Measurements from ENCODE around the gene LRMDA. TPM values are rescaled to one million over a fixed set of nuclear protein-coding genes. Genes with fewer than 3 reads are reported as not detected.

The LRMDA gene
- total RNA-seq, 4 donors from 2014 or later: 0.76 to 6.4 (median 1.3) TPM

- H3K4me3 ChIP-seq (ENCODE audit: low read depth, poor library complexity, severe bottlenecking): no peak overlapping the region
- WGBS, 2 donors: 95 to 96% methylated on average over 9 of the region's 9 CpGs
- intact Hi-C loops (cut with DNase I; ENCODE audit: low total_unique reads): no loop called here
- TF ChIP-seq CTCF (IDR thresholded peaks at IDR 0.05) (no peak), POLR2A (IDR thresholded peaks at IDR 0.05) (no peak)
- DNase-seq (ENCODE audit: low spot score in 2 of 2): no peak
Observed at GRCh38 chr10:75738924-75739323, 307.5 kb downstream of the LRMDA start.

GRCh38 chr10:75739414-75740143, 308.2 kb downstream of the LRMDA start:
- TF ChIP-seq CTCF (IDR thresholded peaks at IDR 0.05) (no peak), POLR2A (IDR thresholded peaks at IDR 0.05) (no peak)
- H3K4me3 ChIP-seq (ENCODE audit: low read depth, poor library complexity, severe bottlenecking): no peak overlapping the region
- WGBS, 2 donors: 84 to 85% methylated on average over 8 of the region's 8 CpGs
- DNase-seq (ENCODE audit: low spot score in 2 of 2): no peak
- intact Hi-C loops (cut with DNase I; ENCODE audit: low total_unique reads): no loop called here

- 85 to 90% methylated on average over 1 of the region's 1 CpG for WGBS, 2 donors
- no peak for TF ChIP-seq POLR2A (IDR thresholded peaks at IDR 0.05)
- TF ChIP-seq CTCF (IDR thresholded peaks at IDR 0.05): no peak
- intact Hi-C loops (cut with DNase I; ENCODE audit: low total_unique reads): no loop called here
- DNase-seq (ENCODE audit: low spot score in 2 of 2): no peak
- H3K4me3 ChIP-seq (ENCODE audit: low read depth, poor library complexity, severe bottlenecking): no peak overlapping the region
Observed at GRCh38 chr10:75740541-75740940, 309.1 kb downstream of the LRMDA start.

GRCh38 chr10:75742355-75742754, 310.9 kb downstream of the LRMDA start:
- intact Hi-C loops (cut with DNase I; ENCODE audit: low total_unique reads): no loop called here
- TF ChIP-seq POLR2A (IDR thresholded peaks at IDR 0.05): no peak
- no peak for TF ChIP-seq CTCF (IDR thresholded peaks at IDR 0.05)
- 100% methylated on average over 1 of the region's 1 CpG for WGBS, 2 donors
- no peak for DNase-seq (ENCODE audit: low spot score in 2 of 2)
- no peak overlapping the region for H3K4me3 ChIP-seq (ENCODE audit: low read depth, poor library complexity, severe bottlenecking)

GRCh38 chr10:75743291-75743778, 311.9 kb downstream of the LRMDA start:
- intact Hi-C loops (cut with DNase I; ENCODE audit: low total_unique reads): no loop called here
- no peak for DNase-seq (ENCODE audit: low spot score in 2 of 2)
- H3K4me3 ChIP-seq (ENCODE audit: low read depth, poor library complexity, severe bottlenecking): no peak overlapping the region
- WGBS, 2 donors: 75 to 76% methylated on average over 9 of the region's 9 CpGs
- TF ChIP-seq CTCF (IDR thresholded peaks at IDR 0.05) (no peak), POLR2A (IDR thresholded peaks at IDR 0.05) (no peak)

- intact Hi-C loops (cut with DNase I; ENCODE audit: low total_unique reads): no loop called here
- TF ChIP-seq POLR2A (IDR thresholded peaks at IDR 0.05) (no peak), CTCF (IDR thresholded peaks at IDR 0.05) (no peak)
- no peak for DNase-seq (ENCODE audit: low spot score in 2 of 2)
- H3K4me3 ChIP-seq (ENCODE audit: low read depth, poor library complexity, severe bottlenecking): no peak overlapping the region
Observed at GRCh38 chr10:75744261-75744660, 312.8 kb downstream of the LRMDA start.
